Neural crest cell (in vitro differentiated cells): ENCODE data around the gene UNC79. TPM values are rescaled to one million over a fixed set of nuclear protein-coding genes. Genes with fewer than 3 reads are reported as not detected.

Source experiments
- DNase-seq: peaks from one replicate; pipeline ENCODE4 v3.0.0; 2021; ENCODE audit warnings: low read depth, mixed read lengths, low spot score
- H3K27ac Mint-ChIP-seq: one replicate; pipeline ENCODE4 v1.8.0; 2021; ENCODE audit warnings: mild to moderate bottlenecking, mixed read lengths; ENCODE audit not compliant: unreplicated experiment
- H3K27me3 Mint-ChIP-seq: 2 replicates; pipeline ENCODE4 v1.8.0; 2021; ENCODE audit warnings: low read depth, mild to moderate bottlenecking, mixed read lengths
- H3K36me3 Mint-ChIP-seq: 2 replicates; pipeline ENCODE4 v1.8.0; 2021; ENCODE audit warnings: low read depth, mild to moderate bottlenecking, mixed read lengths
- H3K4me1 Mint-ChIP-seq: 2 replicates; pipeline ENCODE4 v1.8.0; 2021; ENCODE audit warnings: mixed read lengths
- H3K4me3 Mint-ChIP-seq: one replicate; pipeline ENCODE4 v1.8.0; 2021; ENCODE audit warnings: mild to moderate bottlenecking, mixed read lengths
- H3K9me3 Mint-ChIP-seq: 2 replicates; pipeline ENCODE4 v1.8.0; 2021; ENCODE audit warnings: mixed read lengths
- total RNA-seq: library from RNA; stranded (reverse); gene quantifications from 2 replicates; pipeline ENCODE4 v1.2.1, GENCODE V29; 2021
- TF ChIP-seq, protein P1 (sequence below): fragments of 200-600 bp; sonication (generic); conservative IDR thresholded peaks from 2 replicates; pipeline ENCODE4 v1.5.0; 2021; ENCODE audit warnings: antibody characterized with exemption, mild to moderate bottlenecking

The UNC79 gene
- total RNA-seq, 1 donor from 2014 or later = 2.2 TPM

- H3K9me3 Mint-ChIP-seq = no peaks in the 10 kb centered on the region
- DNase-seq = no peak
- H3K36me3 Mint-ChIP-seq = no peaks in the 10 kb centered on the region
- TF ChIP-seq, protein P1, sequence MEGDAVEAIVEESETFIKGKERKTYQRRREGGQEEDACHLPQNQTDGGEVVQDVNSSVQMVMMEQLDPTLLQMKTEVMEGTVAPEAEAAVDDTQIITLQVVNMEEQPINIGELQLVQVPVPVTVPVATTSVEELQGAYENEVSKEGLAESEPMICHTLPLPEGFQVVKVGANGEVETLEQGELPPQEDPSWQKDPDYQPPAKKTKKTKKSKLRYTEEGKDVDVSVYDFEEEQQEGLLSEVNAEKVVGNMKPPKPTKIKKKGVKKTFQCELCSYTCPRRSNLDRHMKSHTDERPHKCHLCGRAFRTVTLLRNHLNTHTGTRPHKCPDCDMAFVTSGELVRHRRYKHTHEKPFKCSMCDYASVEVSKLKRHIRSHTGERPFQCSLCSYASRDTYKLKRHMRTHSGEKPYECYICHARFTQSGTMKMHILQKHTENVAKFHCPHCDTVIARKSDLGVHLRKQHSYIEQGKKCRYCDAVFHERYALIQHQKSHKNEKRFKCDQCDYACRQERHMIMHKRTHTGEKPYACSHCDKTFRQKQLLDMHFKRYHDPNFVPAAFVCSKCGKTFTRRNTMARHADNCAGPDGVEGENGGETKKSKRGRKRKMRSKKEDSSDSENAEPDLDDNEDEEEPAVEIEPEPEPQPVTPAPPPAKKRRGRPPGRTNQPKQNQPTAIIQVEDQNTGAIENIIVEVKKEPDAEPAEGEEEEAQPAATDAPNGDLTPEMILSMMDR = no peak
- peaks cover 7% of the 10 kb centered on the region for H3K4me1 Mint-ChIP-seq
- no peak overlapping the region for H3K4me3 Mint-ChIP-seq
- H3K27me3 Mint-ChIP-seq = no peaks in the 10 kb centered on the region
- H3K27ac Mint-ChIP-seq = no peak overlapping the region
Observed at GRCh38 chr14:93706360-93706955, 275.7 kb downstream of the UNC79 start.

- no peaks in the 10 kb centered on the region for H3K9me3 Mint-ChIP-seq
- no peak overlapping the region for H3K27ac Mint-ChIP-seq
- no peaks in the 10 kb centered on the region for H3K27me3 Mint-ChIP-seq
- H3K4me3 Mint-ChIP-seq = no peak overlapping the region
- TF ChIP-seq, protein P1 = no peak
- DNase-seq = no peak
- H3K36me3 Mint-ChIP-seq = no peaks in the 10 kb centered on the region
- peaks cover 7% of the 10 kb centered on the region for H3K4me1 Mint-ChIP-seq
Observed at GRCh38 chr14:93707475-93707874, 276.7 kb downstream of the UNC79 start.

DNA sequence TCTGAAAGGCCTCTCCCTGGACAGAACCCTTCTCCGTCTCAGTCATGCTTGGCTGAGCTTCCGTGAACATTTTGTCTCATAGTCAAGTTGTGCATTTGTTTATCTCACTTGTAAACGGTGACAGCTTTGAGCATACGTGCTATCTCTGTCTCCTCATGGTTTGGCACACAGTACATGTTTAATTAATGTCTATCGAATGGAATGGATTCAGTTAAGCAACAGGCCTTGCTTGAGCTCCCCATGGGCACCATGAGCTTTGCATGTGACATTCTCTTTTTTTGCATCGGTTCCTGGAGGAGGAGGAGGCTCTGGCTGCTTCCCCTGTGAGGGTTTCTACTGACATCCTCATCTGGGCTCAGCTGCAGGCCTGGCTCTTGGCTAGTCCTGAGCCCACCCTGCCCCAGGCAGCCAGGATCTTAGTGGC, 277.6 kb downstream of the UNC79 start:
- Mint-ChIP-seq H3K36me3 (no peaks in the 10 kb centered on the region), H3K4me1 (peaks cover 7% of the 10 kb centered on the region), H3K9me3 (no peaks in the 10 kb centered on the region), H3K27ac (no peak overlapping the region), H3K27me3 (no peaks in the 10 kb centered on the region), H3K4me3 (no peak overlapping the region)
- no peak for DNase-seq
- TF ChIP-seq, protein P1 = no peak

GRCh38 chr14:93708800-93709199, 278.1 kb downstream of the UNC79 start:
- Mint-ChIP-seq H3K9me3 (no peaks in the 10 kb centered on the region), H3K4me3 (no peak overlapping the region), H3K27me3 (no peaks in the 10 kb centered on the region), H3K4me1 (peaks cover 7% of the 10 kb centered on the region), H3K36me3 (no peaks in the 10 kb centered on the region), H3K27ac (no peak overlapping the region)
- DNase-seq = no peak
- TF ChIP-seq, protein P1 = no peak

GRCh38 chr14:93709249-93709648, 278.5 kb downstream of the UNC79 start:
- no peak overlapping the region for H3K4me3 Mint-ChIP-seq
- no peaks in the 10 kb centered on the region for H3K36me3 Mint-ChIP-seq
- no peak for DNase-seq
- H3K27ac Mint-ChIP-seq = no peak overlapping the region
- H3K27me3 Mint-ChIP-seq = no peaks in the 10 kb centered on the region
- no peaks in the 10 kb centered on the region for H3K9me3 Mint-ChIP-seq
- TF ChIP-seq, protein P1 = no peak
- peaks cover 7% of the 10 kb centered on the region for H3K4me1 Mint-ChIP-seq
